DMS 273 (cell line): ENCODE results near the gene PROSER3.

Experiments
- DNase-seq: peaks from one replicate; lab custom pipeline; 2025; ENCODE audit not compliant: unreplicated experiment; lab: John Stamatoyannopoulos, UW

The PROSER3 gene

GRCh38 chr19:35816846-35817245 lies 58.9 kb downstream of the PROSER3 start:
- no peak for DNase-seq

GRCh38 chr19:35818445-35818844 lies 60.5 kb downstream of the PROSER3 start:
- DNase-seq = no peak
